Neural progenitor cell (in vitro differentiated cells): Measurements from ENCODE around the gene RUNX1.

ENCODE experiments used
- EZH2 ChIP-seq: fragments of 200-600 bp; sonication (generic); IDR thresholded peaks from 2 replicates; pipeline ENCODE4 v1.6.1; 2017; ENCODE audit warnings: antibody characterized with exemption, mild to moderate bottlenecking, moderate library complexity
- TF ChIP-seq, protein P1 (sequence below): fragments of 200-600 bp; sonication (generic); IDR thresholded peaks from 2 replicates; pipeline ENCODE4 v1.5.1; 2017; ENCODE audit warnings: antibody characterized with exemption, mild to moderate bottlenecking

DNA sequence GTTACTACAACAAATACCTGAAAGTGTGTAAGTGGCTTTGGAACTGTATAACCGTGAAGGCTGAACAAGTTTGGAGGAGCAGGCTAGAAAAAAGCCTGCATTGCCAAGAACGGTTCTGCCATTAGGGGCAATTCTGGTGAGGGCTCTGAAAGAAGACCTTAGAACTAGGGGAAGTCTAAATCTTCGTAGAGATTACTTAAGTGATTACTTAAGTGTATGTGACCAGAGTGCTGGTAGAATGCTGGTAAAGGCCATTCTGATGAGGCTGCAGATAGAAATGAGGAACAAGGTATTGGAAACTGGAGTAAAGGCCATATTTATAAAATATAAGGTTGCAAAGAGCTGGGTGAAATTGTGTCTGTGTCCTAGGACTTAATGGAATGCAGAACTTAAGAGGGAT lies 222.3 kb downstream of the RUNX1 start:
- TF ChIP-seq, protein P1, sequence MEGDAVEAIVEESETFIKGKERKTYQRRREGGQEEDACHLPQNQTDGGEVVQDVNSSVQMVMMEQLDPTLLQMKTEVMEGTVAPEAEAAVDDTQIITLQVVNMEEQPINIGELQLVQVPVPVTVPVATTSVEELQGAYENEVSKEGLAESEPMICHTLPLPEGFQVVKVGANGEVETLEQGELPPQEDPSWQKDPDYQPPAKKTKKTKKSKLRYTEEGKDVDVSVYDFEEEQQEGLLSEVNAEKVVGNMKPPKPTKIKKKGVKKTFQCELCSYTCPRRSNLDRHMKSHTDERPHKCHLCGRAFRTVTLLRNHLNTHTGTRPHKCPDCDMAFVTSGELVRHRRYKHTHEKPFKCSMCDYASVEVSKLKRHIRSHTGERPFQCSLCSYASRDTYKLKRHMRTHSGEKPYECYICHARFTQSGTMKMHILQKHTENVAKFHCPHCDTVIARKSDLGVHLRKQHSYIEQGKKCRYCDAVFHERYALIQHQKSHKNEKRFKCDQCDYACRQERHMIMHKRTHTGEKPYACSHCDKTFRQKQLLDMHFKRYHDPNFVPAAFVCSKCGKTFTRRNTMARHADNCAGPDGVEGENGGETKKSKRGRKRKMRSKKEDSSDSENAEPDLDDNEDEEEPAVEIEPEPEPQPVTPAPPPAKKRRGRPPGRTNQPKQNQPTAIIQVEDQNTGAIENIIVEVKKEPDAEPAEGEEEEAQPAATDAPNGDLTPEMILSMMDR: no peak
- no peak for TF ChIP-seq EZH2
